Adrenal gland (tissue), 5 donors: ENCODE data around the gene UQCC3.
"Not testable (repeated sequence)": the region's sequence is repeated elsewhere in the genome, so short reads cannot be mapped to it uniquely, and the experiment has no call there.

Source experiments
- POLR2A ChIP-seq, 2 donors: fragments of 450-650 bp; IDR thresholded peaks; one replicate each; pipeline ENCODE4 v1.6.1; 2017; ENCODE audit warnings: antibody characterized with exemption in 2 of 2, mild to moderate bottlenecking in 2 of 2, moderate library complexity in 1 of 2
- TF ChIP-seq, protein P1 (sequence below), 6 experiments: fragments of 450-650 bp in 4 of 6; fragments of 200-600 bp in 2 of 6; sonication (generic) in 1 of 6; IDR thresholded peaks; 1 replicate in 5 of 6; 2 replicates in 1 of 6; pipeline versions ENCODE4 v1.5.1 to v1.8.0; 2016 to 2021; ENCODE audit warnings: antibody characterized with exemption in 6 of 6, mild to moderate bottlenecking in 2 of 6, moderate library complexity in 1 of 6
- donor health status: DM: no; HTN: no; CAD: no.

DNA sequence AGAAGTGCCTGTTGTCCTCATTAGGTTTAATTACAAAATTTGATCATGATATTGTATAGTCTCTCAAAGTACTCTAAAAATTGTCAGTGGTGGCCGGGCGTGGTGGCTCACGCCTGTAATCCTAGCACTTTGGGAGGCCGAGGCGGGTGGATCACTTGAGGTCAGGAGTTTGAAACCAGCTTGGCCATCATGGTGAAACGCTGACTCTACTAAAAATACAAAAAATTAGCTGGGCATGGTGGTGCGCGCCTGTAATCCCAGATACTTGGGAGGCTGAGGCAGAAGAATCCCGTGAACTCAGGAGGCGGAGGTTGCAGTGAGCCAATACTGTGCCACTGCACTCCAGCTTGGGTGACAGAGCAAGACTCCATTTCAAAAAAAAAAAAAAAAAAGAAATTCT is 3.9 kb downstream of the UQCC3 start:
- TF ChIP-seq POLR2A (IDR thresholded peaks at IDR 0.05): not testable (repeated sequence)
- TF ChIP-seq, protein P1, sequence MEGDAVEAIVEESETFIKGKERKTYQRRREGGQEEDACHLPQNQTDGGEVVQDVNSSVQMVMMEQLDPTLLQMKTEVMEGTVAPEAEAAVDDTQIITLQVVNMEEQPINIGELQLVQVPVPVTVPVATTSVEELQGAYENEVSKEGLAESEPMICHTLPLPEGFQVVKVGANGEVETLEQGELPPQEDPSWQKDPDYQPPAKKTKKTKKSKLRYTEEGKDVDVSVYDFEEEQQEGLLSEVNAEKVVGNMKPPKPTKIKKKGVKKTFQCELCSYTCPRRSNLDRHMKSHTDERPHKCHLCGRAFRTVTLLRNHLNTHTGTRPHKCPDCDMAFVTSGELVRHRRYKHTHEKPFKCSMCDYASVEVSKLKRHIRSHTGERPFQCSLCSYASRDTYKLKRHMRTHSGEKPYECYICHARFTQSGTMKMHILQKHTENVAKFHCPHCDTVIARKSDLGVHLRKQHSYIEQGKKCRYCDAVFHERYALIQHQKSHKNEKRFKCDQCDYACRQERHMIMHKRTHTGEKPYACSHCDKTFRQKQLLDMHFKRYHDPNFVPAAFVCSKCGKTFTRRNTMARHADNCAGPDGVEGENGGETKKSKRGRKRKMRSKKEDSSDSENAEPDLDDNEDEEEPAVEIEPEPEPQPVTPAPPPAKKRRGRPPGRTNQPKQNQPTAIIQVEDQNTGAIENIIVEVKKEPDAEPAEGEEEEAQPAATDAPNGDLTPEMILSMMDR (IDR thresholded peaks at IDR 0.05): not testable (repeated sequence)
